HCT116 (cell line): ENCODE results near the gene TSPAN3. TPM values are rescaled to one million over a fixed set of nuclear protein-coding genes. Genes with fewer than 3 reads are reported as not detected.

Source experiments
- ATAC-seq: fragments of 200-7000 bp; cut with Tn5 transposase; 2 replicates; pipeline ENCODE4 v1.9.1; 2020; ENCODE audit warnings: mild to moderate bottlenecking, moderate library complexity
- BruUV-seq: library from RNA; stranded (reverse); fragments of 400-500 nt; replicated peaks from 2 replicates; lab custom pipeline; 2021; lab: Mats Ljungman, UMichigan
- CTCF ChIA-PET: fragments of 300-600 bp; sonication (Branson Sonifier 250); formaldehyde crosslinking; loops from one replicate; lab custom pipeline; 2021; ENCODE audit warnings: antibody characterized with exemption; lab: Charles Lee
- POLR2A ChIA-PET: fragments of 300-600, 350-600 bp; sonication (Branson Sonifier 250); formaldehyde crosslinking; loops from one replicate; lab custom pipeline; 2021; ENCODE audit warnings: antibody characterized with exemption; lab: Charles Lee
- RAD21 ChIA-PET, 2 experiments: fragments of 300-600 bp; sonication (Branson Sonifier 250); formaldehyde crosslinking; loops; one replicate each; lab custom pipeline; 2023; ENCODE audit warnings: low total read pairs in 2 of 2; ENCODE audit not compliant: uncharacterized antibody in 2 of 2, unreplicated experiment in 2 of 2, low non-redundant PET in 1 of 2; lab: Charles Lee
- DNase-seq: peaks from one replicate; pipeline ENCODE4 v3.0.0-alpha.2; 2010; ENCODE audit warnings: low read depth, low spot score
- H2AFZ ChIP-seq: fragments of 200-600 bp; shearing (Covaris generic), sonication (generic); 2 replicates; pipeline ENCODE4 v1.6.1; 2017; ENCODE audit warnings: low read depth, mixed run types, mixed read lengths, antibody characterized with exemption, low read length; ENCODE audit not compliant: poor library complexity, severe bottlenecking
- H3K27ac ChIP-seq: 2 replicates; pipeline ENCODE4 v1.5.1; 2012; ENCODE audit warnings: low read depth, low read length
- H3K27me3 ChIP-seq: fragments of 200-600 bp; sonication (generic); 2 replicates; pipeline ENCODE4 v1.6.1; 2016; ENCODE audit warnings: mixed run types, low read length, mixed read lengths; ENCODE audit not compliant: insufficient read depth
- H3K36me3 ChIP-seq, 2 experiments: fragments of 200-500 bp in 1 of 2; fragments of 200-600 bp in 1 of 2; sonication (Bioruptor generic) in 1 of 2; sonication (generic) in 1 of 2; 2 replicates each; pipeline versions ENCODE4 v1.5.1 to v1.6.1; 2014 to 2016; ENCODE audit warnings: low read length in 2 of 2, inconsistent platforms in 1 of 2, mixed read lengths in 1 of 2, mixed run types in 1 of 2; ENCODE audit not compliant: insufficient read depth in 2 of 2, control insufficient read depth in 1 of 2
- H3K4me1 ChIP-seq, 2 experiments: fragments of 200-600 bp in 1 of 2; sonication (generic) in 1 of 2; 2 replicates each; pipeline versions ENCODE4 v1.5.1 to v1.6.1; 2012 to 2017; ENCODE audit warnings: low read length in 2 of 2, inconsistent platforms in 1 of 2, mild to moderate bottlenecking in 1 of 2, mixed read lengths in 1 of 2, mixed run types in 1 of 2, moderate library complexity in 1 of 2; ENCODE audit not compliant: insufficient read depth in 2 of 2, control insufficient read depth in 1 of 2
- H3K4me2 ChIP-seq: fragments of 200-600 bp; sonication (generic); 2 replicates; pipeline ENCODE4 v1.6.1; 2017; ENCODE audit warnings: mixed run types, low read length, mixed read lengths
- H3K4me3 ChIP-seq, 2 experiments: fragments of 200-600 bp in 1 of 2; sonication (generic) in 1 of 2; replicated peaks in 1 of 2; 2 replicates each; pipeline ENCODE4 v1.5.1; 2011 to 2016; ENCODE audit warnings: low read length in 2 of 2, control low read depth in 1 of 2, low read depth in 1 of 2, mild to moderate bottlenecking in 1 of 2, mixed read lengths in 1 of 2, mixed run types in 1 of 2
- H3K79me2 ChIP-seq: fragments of 200-600 bp; sonication (generic); 2 replicates; pipeline ENCODE4 v1.6.1; 2017; ENCODE audit warnings: mild to moderate bottlenecking, mixed run types, low read length, moderate library complexity, mixed read lengths; ENCODE audit not compliant: insufficient read depth
- H3K9ac ChIP-seq: fragments of 200-600 bp; sonication (generic); 2 replicates; pipeline ENCODE4 v1.6.1; 2016; ENCODE audit warnings: low read length, mixed read lengths
- H3K9me2 ChIP-seq: fragments of 200-600 bp; sonication (generic), shearing (Covaris generic); 2 replicates; pipeline ENCODE4 v1.6.1; 2017; ENCODE audit warnings: mixed run types, mild to moderate bottlenecking, moderate library complexity; ENCODE audit not compliant: insufficient read depth
- H3K9me3 ChIP-seq, 2 experiments: fragments of 200-500 bp in 1 of 2; fragments of 200-600 bp in 1 of 2; sonication (Bioruptor generic) in 1 of 2; sonication (generic) in 1 of 2; 2 replicates each; pipeline ENCODE4 v1.6.1; 2014 to 2017; ENCODE audit warnings: low read length in 2 of 2, mixed read lengths in 2 of 2, inconsistent platforms in 1 of 2, low read depth in 1 of 2, mild to moderate bottlenecking in 1 of 2, mixed run types in 1 of 2, moderate library complexity in 1 of 2; ENCODE audit not compliant: control insufficient read depth in 1 of 2, insufficient read depth in 1 of 2
- H4K20me1 ChIP-seq: fragments of 200-600 bp; sonication (generic), shearing (Covaris generic); 2 replicates; pipeline ENCODE4 v1.6.1; 2017; ENCODE audit warnings: mixed run types, mild to moderate bottlenecking, moderate library complexity; ENCODE audit not compliant: insufficient read depth
- RAD21 ChIP-seq: IDR thresholded peaks from 2 replicates; pipeline ENCODE4 v1.6.1; 2012; ENCODE audit warnings: low read depth, mild to moderate bottlenecking
- YY1 ChIP-seq: IDR thresholded peaks from 2 replicates; pipeline ENCODE4 v1.6.1; 2011; ENCODE audit warnings: low read length, low read depth, moderate library complexity, mild to moderate bottlenecking; ENCODE audit not compliant: insufficient replicate concordance; ENCODE audit errors: extremely low read depth
- intact Hi-C: fragments of 100-400 bp; cut with micrococcal nuclease; formaldehyde crosslinking; loops from 2 replicates; pipeline ENCODE4 v1.10.0; 2022
- total RNA-seq: library from RNA; stranded (reverse); gene quantifications from one replicate; pipeline ENCODE4 v1.2.1, GENCODE V29; 2021; ENCODE audit not compliant: unreplicated experiment
- TF ChIP-seq, protein P1 (sequence below): IDR thresholded peaks from 2 replicates; pipeline ENCODE4 v1.6.1; 2012; ENCODE audit warnings: low read depth

Gene TSPAN3
- total RNA-seq, 1 experiment from 2014 or later = 140 TPM

DNA sequence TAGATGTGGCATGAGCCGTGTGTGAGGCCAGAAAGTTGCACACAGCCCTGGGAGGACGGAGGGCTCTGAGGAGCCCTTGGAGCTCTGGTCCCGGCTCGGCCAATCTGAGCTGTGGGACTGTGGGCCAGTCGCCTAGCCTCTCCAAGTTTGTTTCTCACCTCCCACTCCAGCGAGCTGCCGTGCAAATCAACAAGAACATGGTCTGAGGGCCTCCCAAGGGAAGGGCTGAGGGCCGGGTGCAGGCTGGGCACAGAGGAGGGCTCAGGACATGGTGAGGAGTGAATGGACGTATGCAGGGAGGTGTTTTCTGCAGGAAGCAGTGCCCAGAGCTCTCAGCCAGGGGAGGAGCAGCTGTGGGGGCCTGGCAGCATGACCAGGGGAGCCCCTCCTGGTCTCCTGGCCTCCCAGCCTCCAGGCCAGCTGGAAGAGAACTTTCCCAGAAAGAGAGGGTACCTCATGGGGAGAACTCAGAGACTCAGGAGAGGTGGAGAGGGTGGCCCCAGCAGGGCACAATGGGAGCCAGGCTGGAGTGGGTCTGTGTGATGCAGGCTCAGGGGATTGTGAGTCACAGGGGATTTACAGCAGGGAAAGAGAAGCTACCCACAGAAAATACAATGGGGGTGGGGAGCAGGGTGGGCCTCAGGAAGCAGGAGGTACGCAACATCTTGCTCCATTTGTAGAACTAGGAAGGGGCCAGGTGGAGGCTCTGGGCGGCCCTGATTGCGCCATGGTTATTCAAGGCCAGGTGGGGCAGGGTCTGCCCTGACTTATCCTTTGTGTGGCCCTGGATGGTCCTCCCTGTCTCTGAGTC is 51.2 kb downstream of the TSPAN3 start:
- Histone ChIP-seq H3K27me3 (no peaks in the 10 kb centered on the region), H3K4me3 (no peak overlapping the region), H3K27ac (no peak overlapping the region), H3K79me2 (no peaks in the 10 kb centered on the region), H3K36me3 (no peaks in the 10 kb centered on the region), H3K9me2 (no peaks in the 10 kb centered on the region), H3K9me3 (no peaks in the 10 kb centered on the region), H3K4me2 (no peak overlapping the region), H3K9ac (no peak overlapping the region), H2AFZ (no peak overlapping the region), H4K20me1 (no peaks in the 10 kb centered on the region), H3K4me1 (no peaks in the 10 kb centered on the region)
- TF ChIP-seq RAD21 (no peak), YY1 (no peak)
- TF ChIP-seq, protein P1, sequence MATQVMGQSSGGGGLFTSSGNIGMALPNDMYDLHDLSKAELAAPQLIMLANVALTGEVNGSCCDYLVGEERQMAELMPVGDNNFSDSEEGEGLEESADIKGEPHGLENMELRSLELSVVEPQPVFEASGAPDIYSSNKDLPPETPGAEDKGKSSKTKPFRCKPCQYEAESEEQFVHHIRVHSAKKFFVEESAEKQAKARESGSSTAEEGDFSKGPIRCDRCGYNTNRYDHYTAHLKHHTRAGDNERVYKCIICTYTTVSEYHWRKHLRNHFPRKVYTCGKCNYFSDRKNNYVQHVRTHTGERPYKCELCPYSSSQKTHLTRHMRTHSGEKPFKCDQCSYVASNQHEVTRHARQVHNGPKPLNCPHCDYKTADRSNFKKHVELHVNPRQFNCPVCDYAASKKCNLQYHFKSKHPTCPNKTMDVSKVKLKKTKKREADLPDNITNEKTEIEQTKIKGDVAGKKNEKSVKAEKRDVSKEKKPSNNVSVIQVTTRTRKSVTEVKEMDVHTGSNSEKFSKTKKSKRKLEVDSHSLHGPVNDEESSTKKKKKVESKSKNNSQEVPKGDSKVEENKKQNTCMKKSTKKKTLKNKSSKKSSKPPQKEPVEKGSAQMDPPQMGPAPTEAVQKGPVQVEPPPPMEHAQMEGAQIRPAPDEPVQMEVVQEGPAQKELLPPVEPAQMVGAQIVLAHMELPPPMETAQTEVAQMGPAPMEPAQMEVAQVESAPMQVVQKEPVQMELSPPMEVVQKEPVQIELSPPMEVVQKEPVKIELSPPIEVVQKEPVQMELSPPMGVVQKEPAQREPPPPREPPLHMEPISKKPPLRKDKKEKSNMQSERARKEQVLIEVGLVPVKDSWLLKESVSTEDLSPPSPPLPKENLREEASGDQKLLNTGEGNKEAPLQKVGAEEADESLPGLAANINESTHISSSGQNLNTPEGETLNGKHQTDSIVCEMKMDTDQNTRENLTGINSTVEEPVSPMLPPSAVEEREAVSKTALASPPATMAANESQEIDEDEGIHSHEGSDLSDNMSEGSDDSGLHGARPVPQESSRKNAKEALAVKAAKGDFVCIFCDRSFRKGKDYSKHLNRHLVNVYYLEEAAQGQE = no peak
- ChIA-PET RAD21 (no interaction called here), POLR2A (no interaction called here), CTCF (no interaction called here)
- ATAC-seq (no peak), DNase-seq (no peak)
- intact Hi-C loops = loop anchor here (5.0 kb wide), 1 partner anchor 803 kb away; no protein-coding TSS in a partner anchor
- no TSS peak for BruUV-seq
